IMR-90 (cell line): ENCODE data around the gene NCKAP5.

Source experiments
- CEBPB ChIP-seq: IDR thresholded peaks from 2 replicates; pipeline ENCODE4 v1.6.1; 2012; ENCODE audit warnings: low read depth, low read length, improper control_type of control experiment
- FOS ChIP-seq: fragments of 150-350 bp; IDR thresholded peaks from 2 replicates; pipeline ENCODE4 v1.6.1; 2016; ENCODE audit warnings: low read depth, low read length
- POLR2A ChIP-seq: IDR thresholded peaks from 2 replicates; pipeline ENCODE4 v1.6.1; 2012; ENCODE audit warnings: mild to moderate bottlenecking, low read depth, low read length
- RCOR1 ChIP-seq: IDR thresholded peaks from 2 replicates; pipeline ENCODE4 v1.6.1; 2012; ENCODE audit warnings: mild to moderate bottlenecking, low read length, improper control_type of control experiment; ENCODE audit not compliant: insufficient replicate concordance
- RFX5 ChIP-seq: IDR thresholded peaks from 2 replicates; pipeline ENCODE4 v1.8.0; 2012; ENCODE audit warnings: low read depth, mild to moderate bottlenecking, low read length, moderate library complexity
- SMC3 ChIP-seq: fragments of 150-350 bp; IDR thresholded peaks from 2 replicates; pipeline ENCODE4 v1.6.1; 2016; ENCODE audit warnings: low read depth, mild to moderate bottlenecking, antibody characterized with exemption, low read length, moderate library complexity
- TF ChIP-seq, protein P1 (sequence below): conservative IDR thresholded peaks from 2 replicates; pipeline ENCODE4 v1.5.1; 2012; ENCODE audit warnings: mild to moderate bottlenecking, low read depth, low read length, improper control_type of control experiment
- TF ChIP-seq, protein P2 (sequence below): fragments of 150-350 bp; IDR thresholded peaks from 2 replicates; pipeline ENCODE4 v1.6.1; 2017; ENCODE audit warnings: mild to moderate bottlenecking, antibody characterized with exemption, low read length, low read depth

GRCh38 chr2:132665401-132666140 is 902.7 kb downstream of the NCKAP5 start:
- TF ChIP-seq RCOR1 (no peak), SMC3 (no peak), POLR2A (no peak), CEBPB (no peak), FOS (no peak), RFX5 (no peak)
- TF ChIP-seq, protein P1, sequence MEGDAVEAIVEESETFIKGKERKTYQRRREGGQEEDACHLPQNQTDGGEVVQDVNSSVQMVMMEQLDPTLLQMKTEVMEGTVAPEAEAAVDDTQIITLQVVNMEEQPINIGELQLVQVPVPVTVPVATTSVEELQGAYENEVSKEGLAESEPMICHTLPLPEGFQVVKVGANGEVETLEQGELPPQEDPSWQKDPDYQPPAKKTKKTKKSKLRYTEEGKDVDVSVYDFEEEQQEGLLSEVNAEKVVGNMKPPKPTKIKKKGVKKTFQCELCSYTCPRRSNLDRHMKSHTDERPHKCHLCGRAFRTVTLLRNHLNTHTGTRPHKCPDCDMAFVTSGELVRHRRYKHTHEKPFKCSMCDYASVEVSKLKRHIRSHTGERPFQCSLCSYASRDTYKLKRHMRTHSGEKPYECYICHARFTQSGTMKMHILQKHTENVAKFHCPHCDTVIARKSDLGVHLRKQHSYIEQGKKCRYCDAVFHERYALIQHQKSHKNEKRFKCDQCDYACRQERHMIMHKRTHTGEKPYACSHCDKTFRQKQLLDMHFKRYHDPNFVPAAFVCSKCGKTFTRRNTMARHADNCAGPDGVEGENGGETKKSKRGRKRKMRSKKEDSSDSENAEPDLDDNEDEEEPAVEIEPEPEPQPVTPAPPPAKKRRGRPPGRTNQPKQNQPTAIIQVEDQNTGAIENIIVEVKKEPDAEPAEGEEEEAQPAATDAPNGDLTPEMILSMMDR, result no peak
- TF ChIP-seq, protein P2, sequence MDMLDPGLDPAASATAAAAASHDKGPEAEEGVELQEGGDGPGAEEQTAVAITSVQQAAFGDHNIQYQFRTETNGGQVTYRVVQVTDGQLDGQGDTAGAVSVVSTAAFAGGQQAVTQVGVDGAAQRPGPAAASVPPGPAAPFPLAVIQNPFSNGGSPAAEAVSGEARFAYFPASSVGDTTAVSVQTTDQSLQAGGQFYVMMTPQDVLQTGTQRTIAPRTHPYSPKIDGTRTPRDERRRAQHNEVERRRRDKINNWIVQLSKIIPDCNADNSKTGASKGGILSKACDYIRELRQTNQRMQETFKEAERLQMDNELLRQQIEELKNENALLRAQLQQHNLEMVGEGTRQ, result no peak
